ENCODE results near the gene PPARA. TPM values are rescaled to one million over a fixed set of nuclear protein-coding genes. Genes with fewer than 3 reads are reported as not detected.

The PPARA gene
- total RNA-seq, 2 experiments from 2014 or later = 16.0 to 22.6 TPM

GRCh38 chr22:46281866-46282678 lies 131.7 kb downstream of the PPARA start:
- H3K4me3 Mint-ChIP-seq = no peak overlapping the region
- CTCF ChIA-PET = no interaction called here
- DNase-seq (no peak), ATAC-seq (no peak)
- no peak overlapping the region for H3K27ac Mint-ChIP-seq
- H3K27me3 Mint-ChIP-seq = no peaks in the 10 kb centered on the region
- H3K9me3 Mint-ChIP-seq (ENCODE audit: low read depth) = no peaks in the 10 kb centered on the region
- H3K4me1 Mint-ChIP-seq = peaks cover 23% of the 10 kb centered on the region
- peaks cover 48% of the 10 kb centered on the region for H3K36me3 Mint-ChIP-seq

GRCh38 chr22:46286006-46286405 lies 135.7 kb downstream of the PPARA start:
- Mint-ChIP-seq H3K27me3 (no peaks in the 10 kb centered on the region), H3K4me1 (peaks cover 44% of the 10 kb centered on the region), H3K9me3 (ENCODE audit: low read depth) (no peaks in the 10 kb centered on the region), H3K27ac (peak overlapping the region; percentile 72), H3K36me3 (peaks cover 51% of the 10 kb centered on the region), H3K4me3 (peak overlapping the region; percentile 9)
- no peak for ATAC-seq
- no peak for DNase-seq
- CTCF ChIA-PET = interaction anchor here (1.9 kb wide), 1 partner anchor 10 kb away, joined by 7 read pairs; the partner anchor contains the start of gene GTSE1

DNA sequence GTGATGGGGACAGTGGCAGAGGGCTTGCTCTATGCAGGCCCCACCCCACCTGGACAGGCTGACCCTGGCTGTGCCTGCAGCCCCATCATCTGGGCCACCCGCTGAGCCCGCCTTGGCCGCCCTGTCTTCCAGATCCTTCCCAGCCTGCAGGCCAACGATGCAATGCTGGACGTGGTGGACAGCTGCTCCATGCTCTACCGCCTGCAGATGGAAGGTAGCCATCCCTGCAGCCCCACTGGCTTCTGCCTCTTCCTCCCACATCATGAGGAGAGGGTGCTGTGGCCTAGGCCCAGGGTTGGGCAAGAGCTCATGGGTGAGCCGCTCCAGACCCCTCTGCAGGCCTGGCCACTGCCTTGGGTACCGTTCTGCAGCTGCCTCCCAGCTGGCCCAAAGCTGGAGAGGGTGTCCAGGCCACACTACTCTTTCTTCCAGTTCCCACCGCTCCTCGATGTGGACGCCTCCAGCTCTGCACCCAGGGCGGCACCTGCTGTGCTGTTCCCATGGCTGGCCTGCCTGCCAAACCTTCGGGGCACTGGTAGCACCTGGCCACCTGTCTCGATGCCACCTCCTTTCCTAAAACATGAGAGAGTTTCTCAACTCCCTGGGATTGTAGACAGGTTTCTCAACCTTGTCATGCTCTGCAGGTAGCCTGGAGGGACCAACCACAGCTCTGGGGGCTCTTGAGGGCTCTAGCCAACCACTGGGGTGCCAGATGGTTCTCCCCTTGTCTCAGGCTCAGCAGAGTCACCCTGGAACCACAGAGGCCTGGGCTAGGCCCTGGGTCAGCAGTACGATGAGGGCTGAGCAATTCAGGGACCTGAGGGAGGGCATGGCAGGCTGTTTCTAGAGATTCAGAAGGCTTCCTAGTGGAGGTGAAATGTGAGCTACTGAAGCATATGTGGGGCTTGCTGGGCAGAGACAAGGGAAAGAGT lies 136.9 kb downstream of the PPARA start:
- Mint-ChIP-seq H3K27ac (peak overlapping the region; percentile 96), H3K4me1 (peaks cover 40% of the 10 kb centered on the region), H3K4me3 (peak overlapping the region; percentile 83), H3K9me3 (ENCODE audit: low read depth) (peaks cover under 1% of the 10 kb centered on the region), H3K36me3 (peaks cover 52% of the 10 kb centered on the region), H3K27me3 (no peaks in the 10 kb centered on the region)
- DNase-seq (no peak), ATAC-seq (peak; percentile 7)
- CTCF ChIA-PET = interaction anchor here (0.8 to 1.8 kb wide), 3 partner anchors 10 to 165 kb away, joined by 3 to 6 read pairs (median 4); partner anchors contain the start of genes GTSE1 and TTC38

DNA sequence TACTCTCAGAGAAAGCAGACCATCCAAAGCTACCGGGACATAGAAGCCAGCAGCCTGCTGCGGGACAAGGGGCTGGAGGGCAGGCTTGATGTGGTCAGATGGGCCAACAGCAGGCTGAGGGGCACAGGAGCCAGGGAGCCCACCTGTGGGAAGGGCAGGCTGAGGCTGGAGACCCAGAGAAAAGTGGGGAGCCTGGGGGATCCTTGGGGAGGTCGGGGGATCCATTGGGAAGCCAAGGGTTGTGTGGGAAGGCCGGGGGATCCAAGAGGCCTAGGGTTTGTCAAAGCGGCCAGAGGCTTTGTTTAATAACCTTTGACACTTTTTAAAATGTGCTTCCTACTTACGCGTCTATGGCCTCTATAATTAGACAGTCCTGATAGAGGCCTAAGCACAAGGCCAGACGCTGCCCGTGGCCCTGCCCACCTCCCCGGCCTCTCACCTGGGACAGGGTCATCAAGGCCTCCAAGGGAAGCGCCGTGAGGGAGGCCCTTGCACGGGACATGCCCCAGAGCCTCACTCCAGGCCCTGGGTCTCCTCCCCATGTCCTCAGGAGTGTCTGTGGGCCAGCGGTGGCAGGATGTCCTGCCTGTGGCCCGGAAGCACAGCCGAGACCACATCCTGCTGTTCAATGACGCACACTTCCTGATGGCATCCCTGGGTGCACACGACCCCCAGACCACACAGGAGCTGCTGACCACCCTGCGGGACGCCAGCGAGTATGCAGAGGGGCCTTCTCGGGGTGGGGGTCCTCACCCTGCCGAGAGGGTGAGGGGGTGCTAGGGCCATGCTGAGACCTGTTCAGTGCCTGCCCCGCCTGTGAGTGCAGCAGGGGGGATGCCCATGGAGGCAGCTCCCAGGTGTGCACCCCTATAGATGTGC lies 137.8 kb downstream of the PPARA start:
- Mint-ChIP-seq H3K4me3 (peak overlapping the region; percentile 83), H3K4me1 (peaks cover 48% of the 10 kb centered on the region), H3K9me3 (ENCODE audit: low read depth) (peaks cover 2% of the 10 kb centered on the region), H3K36me3 (peaks cover 57% of the 10 kb centered on the region), H3K27ac (peak overlapping the region; percentile 96), H3K27me3 (no peaks in the 10 kb centered on the region)
- CTCF ChIA-PET = interaction anchor here (0.9 to 1.8 kb wide), 4 partner anchors 9 to 282 kb away, joined by 3 to 6 read pairs (median 4); partner anchors contain the start of gene GTSE1
- peak; percentile 91 for DNase-seq
- ATAC-seq = peak; percentile 88

DNA sequence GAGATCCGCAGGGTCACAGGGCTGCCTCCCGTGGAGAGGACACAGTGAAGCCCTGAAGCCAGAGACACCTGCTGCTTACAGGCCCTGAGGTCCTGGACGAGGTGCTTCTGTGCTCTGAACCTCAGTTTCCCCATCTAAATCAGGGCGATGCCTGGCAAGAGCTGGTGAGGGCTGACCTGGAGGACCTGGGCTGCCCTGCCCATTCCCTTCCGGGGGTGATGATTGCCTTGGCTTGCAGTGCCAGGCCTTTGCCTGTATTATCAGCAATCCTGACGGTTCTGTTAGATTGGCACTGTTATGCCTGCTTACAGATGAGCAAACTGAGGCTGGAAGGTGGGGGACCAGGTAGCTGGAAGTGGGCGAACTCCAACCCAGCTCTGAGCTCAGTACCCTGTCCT lies 138.5 kb downstream of the PPARA start:
- Mint-ChIP-seq H3K36me3 (peaks cover 58% of the 10 kb centered on the region), H3K27ac (peak overlapping the region; percentile 96)
- ATAC-seq = no peak

GRCh38 chr22:46289244-46289891 lies 139.0 kb downstream of the PPARA start:
- H3K27ac Mint-ChIP-seq = peak overlapping the region; percentile 54
- no peak overlapping the region for H3K4me3 Mint-ChIP-seq
- no peaks in the 10 kb centered on the region for H3K27me3 Mint-ChIP-seq
- peaks cover 56% of the 10 kb centered on the region for H3K4me1 Mint-ChIP-seq
- peaks cover 2% of the 10 kb centered on the region for H3K9me3 Mint-ChIP-seq (ENCODE audit: low read depth)
- CTCF ChIA-PET = interaction anchor here (0.9 to 1.2 kb wide), 3 partner anchors 13 to 283 kb away, joined by 3 read pairs; partner anchors contain the start of gene TTC38
- peaks cover 53% of the 10 kb centered on the region for H3K36me3 Mint-ChIP-seq
- no peak for ATAC-seq
- DNase-seq = no peak

More for the DNA sequence above, 138.5 kb downstream of the PPARA start:
- CTCF ChIA-PET = interaction anchor here (0.9 to 1.8 kb wide), 3 partner anchors 12 to 283 kb away, joined by 3 to 6 read pairs (median 3); no protein-coding TSS in a partner anchor
- H3K4me1 Mint-ChIP-seq = peaks cover 55% of the 10 kb centered on the region
- peaks cover 2% of the 10 kb centered on the region for H3K9me3 Mint-ChIP-seq (ENCODE audit: low read depth)
- H3K4me3 Mint-ChIP-seq = peak overlapping the region; percentile 83
- no peaks in the 10 kb centered on the region for H3K27me3 Mint-ChIP-seq
- DNase-seq = no peak

GRCh38 chr22:46290121-46290842 lies 140.0 kb downstream of the PPARA start:
- ATAC-seq (no peak), DNase-seq (no peak)
- Mint-ChIP-seq H3K27me3 (no peaks in the 10 kb centered on the region), H3K27ac (peak overlapping the region; percentile 47), H3K9me3 (ENCODE audit: low read depth) (peaks cover 2% of the 10 kb centered on the region), H3K36me3 (peaks cover 49% of the 10 kb centered on the region), H3K4me3 (no peak overlapping the region), H3K4me1 (peaks cover 62% of the 10 kb centered on the region)
- CTCF ChIA-PET = interaction anchor here (1.1 kb wide), 1 partner anchor 22 kb away, joined by 3 read pairs; the partner anchor contains the start of gene TTC38

DNA sequence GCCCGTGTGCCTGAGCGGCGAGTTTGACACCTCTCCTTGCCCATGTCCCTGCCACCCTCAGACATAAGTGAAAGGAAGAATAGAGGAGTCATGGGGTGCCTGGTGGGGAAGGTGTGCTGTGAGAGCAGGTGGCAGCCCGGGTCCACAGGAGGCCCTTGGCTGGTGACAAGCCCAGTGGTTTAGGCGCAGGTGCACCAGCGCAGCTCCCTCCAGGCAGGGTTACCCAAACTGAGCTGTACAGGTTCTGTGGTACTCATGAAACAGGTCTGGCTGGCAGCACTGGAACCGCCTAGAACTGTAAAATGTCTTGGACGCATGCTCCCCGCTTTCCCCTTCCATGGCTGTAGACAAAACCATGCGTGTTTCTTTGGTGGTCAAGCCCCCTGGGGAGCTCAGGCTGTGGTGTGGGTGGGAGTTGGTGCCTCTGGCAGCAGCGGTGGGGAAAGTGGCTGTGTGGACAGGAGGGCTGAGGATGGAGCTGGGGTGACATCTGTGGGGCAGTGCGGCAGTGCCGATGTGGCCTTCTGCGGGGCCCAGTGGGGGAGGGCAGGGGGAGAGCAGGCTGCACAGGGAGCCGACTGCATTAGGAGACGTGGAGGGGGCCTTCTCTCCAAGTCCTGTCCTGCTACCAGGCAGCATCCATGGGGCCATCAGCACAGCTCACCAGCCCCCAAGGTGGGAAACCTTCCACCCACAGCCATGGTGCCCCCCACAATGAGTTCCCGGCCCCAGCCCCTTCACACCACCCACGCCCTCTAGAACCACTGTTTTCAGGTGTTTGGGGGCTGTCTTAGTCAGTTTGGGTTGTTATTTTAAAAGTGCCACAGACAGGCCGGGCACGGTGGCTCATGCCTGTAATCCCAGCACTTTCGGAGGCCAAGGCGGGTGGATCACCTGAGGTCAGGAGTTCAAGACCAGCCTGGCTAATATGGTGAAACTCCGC lies 140.8 kb downstream of the PPARA start:
- Mint-ChIP-seq H3K4me1 (peaks cover 70% of the 10 kb centered on the region), H3K27ac (peak overlapping the region; percentile 57)

GRCh38 chr22:46292173-46292572 lies 141.8 kb downstream of the PPARA start:
- H3K27ac Mint-ChIP-seq = no peak overlapping the region
- H3K27me3 Mint-ChIP-seq = no peaks in the 10 kb centered on the region
- ATAC-seq (no peak), DNase-seq (no peak)
- H3K4me3 Mint-ChIP-seq = no peak overlapping the region
- CTCF ChIA-PET = no interaction called here
- H3K36me3 Mint-ChIP-seq = peaks cover 37% of the 10 kb centered on the region
- H3K4me1 Mint-ChIP-seq = peaks cover 69% of the 10 kb centered on the region
- peaks cover 2% of the 10 kb centered on the region for H3K9me3 Mint-ChIP-seq (ENCODE audit: low read depth)

More for the DNA sequence above, 140.8 kb downstream of the PPARA start:
- H3K9me3 Mint-ChIP-seq (ENCODE audit: low read depth) = peaks cover 2% of the 10 kb centered on the region
- peaks cover 40% of the 10 kb centered on the region for H3K36me3 Mint-ChIP-seq
- no peak overlapping the region for H3K4me3 Mint-ChIP-seq
- DNase-seq (no peak), ATAC-seq (no peak)
- CTCF ChIA-PET = no interaction called here
- no peaks in the 10 kb centered on the region for H3K27me3 Mint-ChIP-seq

DNA sequence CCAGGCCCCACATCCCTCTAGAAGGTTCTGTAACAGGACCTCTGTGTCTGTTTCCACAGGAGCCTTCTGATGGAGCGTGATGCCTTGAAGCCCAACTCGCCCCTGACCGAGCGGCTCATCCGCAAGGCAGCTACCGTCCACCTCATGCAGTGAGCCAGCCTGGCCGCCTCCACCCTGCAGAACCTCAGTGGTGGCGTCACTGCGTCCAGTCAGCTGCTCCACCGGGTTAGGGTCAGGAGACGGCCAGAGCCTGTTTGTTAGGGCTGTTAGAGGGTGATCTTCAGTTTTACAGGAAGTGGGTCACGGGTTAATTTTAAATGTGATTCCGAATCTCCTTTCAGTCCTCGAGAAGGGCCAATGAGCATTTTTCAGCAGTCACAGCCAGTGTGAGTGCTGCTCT lies 142.4 kb downstream of the PPARA start:
- ATAC-seq = no peak
- Mint-ChIP-seq H3K4me3 (no peak overlapping the region), H3K27ac (peak overlapping the region; percentile 66), H3K36me3 (peaks cover 36% of the 10 kb centered on the region), H3K27me3 (no peaks in the 10 kb centered on the region), H3K4me1 (peaks cover 69% of the 10 kb centered on the region), H3K9me3 (ENCODE audit: low read depth) (peaks cover 2% of the 10 kb centered on the region)
- CTCF ChIA-PET = no interaction called here
- no peak for DNase-seq
